GM19372 (cell line): ENCODE data around the gene AKT1S1.
"Not testable (repeated sequence)": the region's sequence is repeated elsewhere in the genome, so short reads cannot be mapped to it uniquely, and the experiment has no call there.

Source experiments
- ATAC-seq: cut with Tn5 transposase; IDR thresholded peaks from one replicate; pipeline ENCODE4 v1.9.1; 2021; ENCODE audit warnings: mild to moderate bottlenecking, low read depth, moderate library complexity; ENCODE audit not compliant: unreplicated experiment

Gene AKT1S1

DNA sequence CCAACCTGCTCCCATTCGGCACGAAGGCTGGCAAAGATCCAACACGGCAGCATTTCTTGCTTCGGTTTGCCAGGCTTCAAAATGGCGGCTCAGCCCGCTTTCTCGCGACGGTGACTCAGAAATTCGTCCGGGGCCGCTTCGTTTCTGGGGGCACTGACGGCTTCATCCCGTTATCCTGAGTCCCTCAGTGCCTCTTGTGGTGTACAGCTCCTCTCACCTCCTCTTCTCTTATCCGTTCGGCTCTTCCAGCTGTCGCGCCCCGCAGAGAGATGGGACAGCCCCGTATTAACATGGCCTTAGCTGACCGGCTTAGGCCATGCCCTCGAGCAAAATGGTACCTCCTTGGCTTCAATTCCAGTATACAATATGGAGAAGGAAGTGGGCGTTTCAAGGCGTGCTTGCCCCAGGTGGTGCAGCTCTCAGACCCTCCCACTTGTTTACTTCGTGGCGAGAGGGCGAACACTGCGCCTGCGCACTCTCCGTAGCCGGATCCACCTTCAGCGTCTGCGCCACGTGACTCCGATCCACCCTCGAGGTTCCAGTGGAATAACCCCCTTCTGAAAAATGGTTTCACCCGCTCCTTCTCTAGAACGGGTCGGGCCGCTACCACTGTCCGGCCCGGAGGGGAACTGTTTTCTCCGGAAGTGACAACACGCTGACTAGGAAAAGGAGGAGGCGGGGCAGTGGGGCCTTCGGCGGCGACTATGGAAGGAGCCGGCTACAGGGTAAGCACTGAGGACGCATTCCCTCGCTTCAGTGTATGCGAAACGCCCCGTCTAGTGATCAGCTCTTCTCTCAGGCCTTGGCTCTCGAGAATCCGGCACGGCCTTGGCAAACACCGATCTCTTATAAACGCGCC, at the start of gene AKT1S1, which contains the start of gene TBC1D17:
TSS of gene AKT1S1 (minus strand) at position 336 of the 859 bp plus-strand sequence. CDS start 4,060 bp downstream, outside the sequence.
TSS of gene TBC1D17 (plus strand) at position 683 of the 859 bp plus-strand sequence. CDS start at position 705, 22 bp downstream.
- peak; percentile 52 for ATAC-seq

DNA sequence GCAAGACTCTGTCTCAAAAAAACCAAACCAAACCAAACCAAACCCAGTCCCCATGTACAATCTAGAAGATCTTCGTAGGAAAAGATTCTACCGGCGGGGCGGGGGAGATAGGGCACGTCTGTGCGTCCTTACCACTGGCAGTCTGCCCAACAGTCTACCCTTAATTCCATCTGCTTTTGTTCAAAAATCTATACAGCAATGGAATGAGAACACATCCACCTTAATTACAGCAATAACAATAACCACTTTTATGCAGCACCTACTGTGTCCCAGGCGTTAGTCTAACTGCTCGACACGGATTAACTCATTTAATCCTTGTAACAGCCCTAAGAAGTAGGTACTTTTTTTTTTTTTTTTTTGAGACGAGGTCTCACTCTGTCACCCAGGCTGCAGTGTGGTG, 49.4 kb upstream of the AKT1S1 start:
- no peak for ATAC-seq

DNA sequence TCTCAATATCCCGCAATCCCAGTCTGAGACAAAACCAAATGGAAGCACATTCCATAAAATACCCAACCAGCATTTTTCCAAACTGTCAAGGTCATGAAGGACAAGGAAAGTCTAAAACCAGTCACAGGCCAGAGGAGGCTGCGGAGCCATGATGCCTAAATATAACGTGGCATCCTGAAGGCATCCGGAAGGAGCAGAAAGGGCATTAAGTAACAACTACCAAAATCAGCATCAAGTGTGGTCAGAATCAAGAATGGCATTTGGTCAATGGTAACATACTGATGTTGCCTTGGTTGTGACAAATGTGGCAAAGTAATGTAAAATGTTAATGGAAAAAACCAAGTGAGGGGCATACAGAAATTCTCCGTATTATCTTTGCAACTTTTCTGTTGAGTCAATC, 48.3 kb upstream of the AKT1S1 start:
- no peak for ATAC-seq

DNA sequence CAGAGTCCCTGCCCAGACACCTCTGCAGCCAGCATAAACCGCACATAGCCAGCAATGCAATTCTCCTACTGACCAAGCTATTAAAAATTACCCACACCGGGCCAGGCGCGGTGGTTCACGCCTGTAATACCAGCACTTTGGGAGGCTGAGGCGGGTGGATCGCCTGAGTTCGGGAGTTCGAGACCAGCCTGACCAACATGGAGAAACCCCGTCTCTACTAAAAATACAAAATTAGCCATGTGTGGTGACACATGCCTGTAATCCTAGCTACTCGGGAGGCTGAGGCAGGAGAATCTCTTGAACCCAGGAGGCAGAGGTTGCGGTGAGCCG, 47.7 kb upstream of the AKT1S1 start:
- ATAC-seq = not testable (repeated sequence)

DNA sequence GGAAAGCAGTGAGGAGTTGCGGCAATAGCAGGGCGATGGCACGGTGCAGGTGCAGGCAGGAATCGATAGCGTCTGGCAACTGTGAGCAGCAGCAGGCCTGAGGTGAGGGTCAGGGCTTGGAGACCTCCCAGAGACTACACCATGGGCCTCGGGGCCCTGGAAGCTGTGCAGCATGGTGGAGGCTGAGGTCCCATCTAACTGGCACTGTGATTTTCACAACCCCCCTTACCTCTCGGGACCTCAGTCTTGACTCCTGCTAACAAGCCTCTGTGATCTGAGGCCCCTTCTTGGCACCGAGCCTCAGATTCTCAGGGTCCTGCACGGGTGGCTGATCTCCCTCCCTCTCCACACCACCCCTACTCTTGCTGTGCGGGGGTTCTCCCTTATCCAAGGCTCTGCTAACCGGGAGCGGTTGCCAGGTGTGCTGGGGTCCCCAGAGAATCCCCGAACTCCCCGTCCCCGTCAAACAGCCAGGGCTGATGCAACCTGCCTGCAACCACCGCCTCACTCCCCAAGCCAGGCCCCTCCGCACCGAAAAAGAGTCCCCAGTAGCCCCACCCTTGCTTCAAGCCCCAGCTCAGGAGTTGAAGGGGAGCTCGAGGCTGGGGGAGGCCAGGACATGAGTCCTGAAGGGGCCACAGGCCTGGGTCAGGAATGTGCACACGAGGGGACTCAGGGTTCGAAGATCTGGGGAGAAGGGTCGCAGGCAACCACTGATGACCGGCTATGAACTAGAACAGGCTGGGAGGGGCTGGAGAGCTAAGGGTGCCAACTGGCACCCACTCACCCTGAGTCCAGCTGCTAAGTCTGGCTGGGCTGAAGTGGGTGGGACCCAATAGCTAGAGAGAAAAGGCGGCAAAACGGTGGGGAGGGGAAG, 47.1 kb upstream of the AKT1S1 start:
- ATAC-seq = no peak

DNA sequence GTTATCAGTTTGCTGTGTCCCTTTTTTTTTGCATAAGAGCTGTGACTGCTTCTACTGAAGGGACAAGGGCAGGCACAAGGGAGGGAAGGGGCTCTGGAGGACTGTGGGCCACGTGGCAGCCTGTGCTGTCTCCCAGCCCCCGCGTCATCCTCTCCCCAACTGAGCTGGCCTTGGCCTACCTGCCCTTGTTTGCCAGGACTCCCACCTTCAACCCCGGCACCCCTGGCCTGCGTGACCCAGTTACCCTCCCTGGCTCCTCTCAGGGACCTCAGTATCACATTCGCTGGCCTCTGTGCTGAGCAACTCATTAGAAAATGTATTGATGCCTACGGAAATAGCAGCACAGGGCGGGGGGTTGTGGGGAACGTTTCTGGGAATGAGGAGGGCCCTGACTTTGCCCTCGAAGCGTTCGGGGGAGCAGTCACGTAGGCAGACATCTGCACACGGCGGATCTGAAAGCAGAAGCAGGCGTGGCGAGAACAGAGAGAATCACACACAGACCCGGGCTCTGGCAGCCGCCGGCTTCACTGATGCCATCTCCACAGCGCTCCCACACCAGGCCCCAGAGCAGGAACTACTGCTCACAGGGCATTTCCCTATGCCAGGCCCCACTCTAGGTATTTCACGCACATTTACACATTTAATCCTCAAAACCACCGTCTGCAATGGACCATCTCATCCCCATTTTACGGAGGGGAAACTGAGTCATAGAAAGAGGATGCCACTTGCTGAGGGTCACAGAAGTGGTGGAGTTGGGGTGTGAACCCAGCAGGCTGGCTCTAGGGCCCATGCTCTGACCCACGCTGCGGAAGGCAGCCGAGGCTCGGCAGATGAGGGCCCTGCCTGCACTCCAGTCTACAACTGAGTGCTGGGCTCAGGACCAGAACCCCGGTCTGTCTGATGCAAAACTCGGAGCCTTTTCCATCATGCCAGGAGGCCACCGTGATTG, 46.2 kb upstream of the AKT1S1 start:
- no peak for ATAC-seq

DNA sequence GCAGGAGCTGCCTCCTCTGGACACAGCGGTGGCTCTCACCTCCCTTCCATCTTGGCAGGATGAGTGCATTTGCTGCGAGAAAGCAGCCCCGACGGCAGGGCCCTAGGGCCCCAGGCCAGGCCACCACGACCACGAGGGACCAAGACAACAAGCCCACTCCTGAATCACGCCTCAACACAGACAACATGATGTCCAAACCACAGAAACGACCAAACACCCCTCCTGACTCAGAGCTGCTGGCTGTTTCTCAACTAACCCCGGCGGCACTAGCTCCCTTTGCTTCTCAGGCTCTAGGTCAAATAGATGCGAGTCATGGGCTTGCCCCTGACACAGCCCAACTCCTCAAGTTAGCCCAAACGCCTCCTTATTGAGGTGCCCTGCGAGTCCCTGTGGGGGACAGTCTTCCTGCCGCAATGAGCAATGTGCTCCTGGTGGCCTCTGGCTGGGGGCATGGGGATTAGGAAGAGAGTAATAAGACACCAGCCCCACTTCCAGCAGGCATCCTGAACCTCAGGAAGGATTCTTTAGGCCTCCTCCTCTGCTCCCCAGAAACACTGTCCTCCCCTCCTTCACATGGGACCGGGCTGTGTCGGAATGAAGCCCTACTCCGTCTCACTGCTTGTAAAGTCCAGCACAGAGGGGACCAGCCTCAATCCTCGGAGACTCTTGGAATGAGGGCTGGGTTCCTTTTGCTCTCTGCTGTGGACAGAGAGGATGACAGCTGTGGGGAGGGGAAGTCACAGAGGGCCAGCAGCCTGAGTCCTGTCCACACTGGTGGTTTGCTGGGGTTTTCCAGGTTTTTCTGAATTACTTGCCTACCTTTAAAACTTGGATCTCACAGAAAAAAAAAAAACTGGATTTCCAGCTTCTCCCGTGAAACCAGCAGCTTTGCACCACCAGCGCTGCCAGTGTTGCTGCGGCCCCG, 45.0 kb upstream of the AKT1S1 start:
- no peak for ATAC-seq

DNA sequence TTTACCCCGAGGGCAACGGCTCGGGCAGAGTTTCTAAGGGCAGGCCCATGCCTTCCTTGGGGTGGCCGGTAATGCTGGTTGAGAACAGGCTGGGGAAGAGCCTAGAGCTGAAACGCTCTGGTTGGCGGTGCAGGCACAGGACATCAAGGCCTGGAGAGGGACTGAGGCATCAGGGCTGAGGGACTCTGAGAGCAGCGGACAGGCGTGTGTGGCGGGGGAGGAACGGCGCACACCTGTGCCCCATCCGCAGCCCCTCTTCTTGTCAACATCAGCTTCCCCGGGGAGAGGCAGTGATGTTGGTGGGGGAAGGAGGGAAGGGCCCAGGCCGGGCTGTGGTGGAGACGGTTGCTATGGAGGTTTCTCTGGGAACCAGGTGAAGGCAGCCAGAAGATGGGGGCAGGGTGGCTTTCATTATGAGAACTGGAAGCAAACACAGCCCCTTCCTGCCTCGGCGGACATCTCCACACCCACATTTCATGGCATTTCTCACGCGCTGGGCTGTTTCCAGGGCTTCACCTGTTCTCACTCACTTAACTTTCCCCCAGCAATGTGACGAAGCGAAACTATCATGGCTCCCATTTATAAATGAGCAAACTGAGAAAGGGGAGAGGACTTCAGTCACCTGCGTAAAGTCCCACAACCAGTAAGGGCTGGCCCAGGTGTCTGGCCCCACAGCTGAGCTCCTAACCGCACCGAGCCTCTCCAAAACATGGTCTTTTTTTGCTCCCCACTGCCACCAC, 43.6 kb upstream of the AKT1S1 start:
- no peak for ATAC-seq

DNA sequence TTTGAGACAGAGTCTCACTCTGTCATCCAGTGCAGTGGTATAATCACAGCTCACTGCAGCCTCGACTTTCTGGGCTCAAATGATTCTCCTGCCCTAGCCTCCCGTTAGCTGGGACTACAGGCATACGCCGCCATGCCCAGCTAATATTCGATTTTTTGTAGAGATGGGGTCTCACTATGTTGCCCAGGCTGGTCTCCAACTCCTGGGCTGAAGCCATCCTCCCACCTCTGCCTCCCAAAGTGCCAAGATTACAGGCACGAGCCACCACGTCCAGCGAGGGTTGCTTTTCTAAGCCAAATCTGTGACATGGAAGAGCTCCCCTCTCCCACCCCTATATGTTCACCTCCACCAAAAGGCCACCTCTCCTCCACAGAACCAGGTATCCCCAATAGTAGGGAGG, 40.9 kb upstream of the AKT1S1 start:
- ATAC-seq = no peak

DNA sequence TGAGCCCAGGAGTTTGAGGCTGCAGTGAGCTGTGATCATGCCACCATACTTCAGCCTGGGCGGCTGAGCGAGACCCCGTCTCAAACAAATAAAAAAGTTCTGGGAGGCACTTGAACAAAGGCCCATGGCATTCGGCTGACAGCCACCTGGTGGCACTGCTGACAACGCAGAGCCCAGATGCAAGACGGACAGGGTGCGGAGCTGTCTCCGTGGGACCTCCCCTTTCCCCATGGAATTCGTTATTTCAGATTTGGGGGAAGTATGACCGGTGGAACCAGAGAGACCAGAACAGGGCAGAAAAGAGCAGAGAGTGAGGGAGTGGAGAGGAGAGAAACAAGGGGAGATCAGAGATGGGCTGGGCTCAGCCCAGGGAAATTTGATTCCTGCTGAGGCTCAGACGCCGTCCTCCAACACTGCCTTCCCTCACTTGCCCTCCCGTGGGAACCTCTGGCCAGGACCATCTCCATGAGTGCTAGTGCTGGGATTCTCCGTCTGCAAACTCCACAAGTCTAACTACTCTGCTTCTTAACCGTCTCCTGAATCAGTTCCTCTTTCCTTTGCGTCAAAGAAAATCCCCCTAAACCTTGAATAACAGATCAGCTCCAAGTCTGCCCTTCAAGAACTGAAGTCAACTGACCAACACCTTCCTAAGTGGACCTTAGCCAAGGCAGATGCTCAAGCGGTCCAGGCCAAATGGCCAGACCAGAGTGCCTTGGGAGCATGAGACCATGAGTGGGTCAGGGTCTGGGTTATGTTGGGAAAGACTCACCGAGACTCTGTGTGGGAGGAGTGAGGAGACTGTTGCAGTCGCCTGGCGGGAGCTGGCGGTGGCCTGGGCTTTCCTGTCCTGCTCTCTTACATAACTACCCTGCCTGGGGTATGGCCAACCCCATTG, 39.9 kb upstream of the AKT1S1 start:
- no peak for ATAC-seq

DNA sequence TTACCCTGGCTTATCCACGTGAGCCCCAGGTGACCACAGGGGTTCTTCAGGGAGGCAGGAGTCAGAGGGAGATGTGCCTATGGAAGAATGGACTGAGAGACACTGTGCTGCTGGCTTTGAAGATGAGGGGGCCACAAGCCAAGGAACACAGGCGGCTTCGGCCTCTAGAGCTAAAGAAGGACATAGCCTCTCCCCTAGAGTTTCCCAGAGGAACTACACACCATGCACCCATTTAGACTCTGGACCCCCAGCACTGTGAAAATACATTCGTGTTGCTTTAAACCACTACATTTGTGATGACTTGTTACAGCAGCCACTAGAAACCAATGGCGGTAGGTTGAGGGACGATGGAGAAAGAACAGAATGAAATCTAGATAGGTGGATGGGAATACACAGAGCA, 38.1 kb upstream of the AKT1S1 start:
- ATAC-seq = no peak

DNA sequence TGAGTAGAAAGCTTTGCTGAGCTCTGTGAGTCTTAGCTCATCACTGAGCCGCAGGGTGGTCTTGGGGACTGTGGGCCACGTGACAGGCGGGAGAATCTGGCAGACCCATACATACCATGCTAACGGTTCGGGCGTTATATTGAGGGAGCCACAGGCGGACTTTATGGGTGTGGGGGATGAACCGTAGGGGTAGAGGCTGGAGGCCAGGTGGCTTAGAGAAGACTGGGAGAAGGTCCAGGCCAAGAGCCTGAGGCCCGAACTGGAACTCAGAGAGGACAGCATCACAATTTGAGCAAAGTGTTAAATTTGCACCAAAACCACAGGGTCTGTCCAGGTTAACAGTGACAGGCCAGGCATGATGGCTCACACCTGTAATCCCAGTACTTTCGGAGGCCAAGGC, 36.6 kb upstream of the AKT1S1 start:
- ATAC-seq = no peak

DNA sequence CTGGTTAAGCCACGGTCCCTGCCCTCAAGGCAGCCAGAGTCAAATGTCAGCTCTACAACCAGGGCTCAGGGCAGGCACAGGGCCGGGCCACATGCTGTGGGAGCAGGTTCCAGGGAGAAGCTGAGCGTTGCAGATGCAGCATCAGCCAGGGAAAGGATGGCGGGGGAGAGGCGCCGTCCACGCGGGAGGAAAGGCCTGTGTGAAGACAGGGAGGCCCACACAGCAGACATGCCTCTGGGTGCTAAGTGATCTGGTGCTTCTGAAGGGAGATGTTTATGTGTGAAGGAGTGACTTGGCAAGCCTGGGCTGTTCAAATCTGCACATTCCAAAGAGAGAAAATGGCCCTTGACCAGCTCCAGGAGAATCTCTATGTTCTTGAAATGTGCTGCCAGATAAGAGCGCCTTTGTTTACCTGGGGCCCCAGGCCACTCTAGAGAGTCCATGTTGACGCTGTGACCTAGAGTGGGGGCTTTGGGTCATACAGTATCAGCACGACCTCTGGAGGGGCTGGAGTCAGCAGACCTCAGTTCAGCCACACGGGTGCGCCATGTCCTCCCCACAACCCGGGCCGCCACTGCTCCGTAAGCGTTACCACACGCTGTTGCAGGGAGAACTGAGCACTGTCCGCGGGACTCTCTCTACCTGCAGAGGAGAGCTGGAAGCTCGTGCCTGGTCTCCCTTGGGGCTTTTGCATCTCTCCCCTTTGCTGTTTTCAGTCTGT, 36.0 kb upstream of the AKT1S1 start:
- no peak for ATAC-seq

DNA sequence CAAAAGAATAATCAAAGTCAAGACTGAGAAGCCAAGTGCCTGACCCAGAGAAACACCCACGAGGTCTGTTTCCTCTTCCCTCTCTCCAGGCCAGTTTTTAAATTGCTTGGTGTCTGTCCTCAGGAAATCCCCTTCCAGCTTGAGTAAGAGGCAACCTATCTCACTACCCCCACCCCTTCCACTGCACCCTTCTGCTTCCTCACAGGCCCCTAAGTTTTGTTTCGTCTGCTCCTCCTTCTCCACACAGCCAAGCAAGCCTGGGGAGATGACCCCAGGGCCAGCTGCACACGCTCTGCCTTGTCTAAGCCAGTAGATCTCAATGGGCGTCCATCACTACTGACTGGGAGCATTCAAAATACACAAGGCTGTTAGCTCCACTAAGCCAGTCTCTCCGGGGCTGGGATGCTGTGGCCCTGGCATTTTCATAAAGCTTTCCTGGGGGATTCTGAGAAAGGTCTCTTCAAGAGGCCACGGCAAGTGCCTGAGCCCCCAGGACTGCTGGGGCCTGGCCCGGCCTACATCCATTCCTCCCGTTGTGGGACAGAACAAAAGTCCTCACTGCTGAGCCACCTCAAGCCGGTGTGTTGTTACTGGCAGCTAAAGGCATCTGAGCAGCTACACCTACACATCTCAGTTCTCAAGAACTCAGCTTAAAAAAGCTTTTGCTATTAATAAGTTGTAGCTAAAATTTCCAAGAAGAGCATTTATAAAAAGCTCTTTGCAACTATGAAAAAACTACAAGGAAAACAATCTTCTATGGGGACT, 34.4 kb upstream of the AKT1S1 start:
- no peak for ATAC-seq

DNA sequence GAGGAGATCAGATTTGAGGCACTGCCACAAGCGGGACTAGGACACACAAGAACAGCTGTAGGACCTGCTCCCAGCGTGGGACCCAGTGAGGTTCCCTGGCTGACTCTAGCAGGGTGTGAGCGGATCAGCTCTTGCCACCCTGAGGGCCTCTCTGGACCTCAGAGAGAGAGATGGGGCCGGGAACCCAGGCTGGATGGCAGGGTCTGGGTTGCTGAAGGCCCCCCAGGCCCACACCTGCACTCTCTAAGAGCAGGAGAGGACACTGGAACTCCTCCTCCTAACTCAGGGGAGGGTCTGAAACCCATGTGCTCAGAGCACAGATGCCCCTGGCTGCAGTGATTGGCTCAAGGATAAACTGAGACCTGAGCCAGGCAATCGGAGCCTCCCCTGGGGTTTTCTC, 33.0 kb upstream of the AKT1S1 start:
- no peak for ATAC-seq
